ENCODE measurements around the gene CST9L. TPM values are rescaled to one million over a fixed set of nuclear protein-coding genes. Genes with fewer than 3 reads are reported as not detected.

Gene CST9L
- total and polyA plus RNA-seq, 4 donors = not detected

GRCh38 chr20:23584434-23585199 lies 16.3 kb upstream of the CST9L start (continued):
- TF ChIP-seq CTCF (IDR thresholded peaks at IDR 0.05; ENCODE audit: low read depth, low read length, missing input control) (no peak), RXRA (IDR thresholded peaks at IDR 0.05) (no peak), NR2F2 (IDR thresholded peaks at IDR 0.05) (no peak)

DNA sequence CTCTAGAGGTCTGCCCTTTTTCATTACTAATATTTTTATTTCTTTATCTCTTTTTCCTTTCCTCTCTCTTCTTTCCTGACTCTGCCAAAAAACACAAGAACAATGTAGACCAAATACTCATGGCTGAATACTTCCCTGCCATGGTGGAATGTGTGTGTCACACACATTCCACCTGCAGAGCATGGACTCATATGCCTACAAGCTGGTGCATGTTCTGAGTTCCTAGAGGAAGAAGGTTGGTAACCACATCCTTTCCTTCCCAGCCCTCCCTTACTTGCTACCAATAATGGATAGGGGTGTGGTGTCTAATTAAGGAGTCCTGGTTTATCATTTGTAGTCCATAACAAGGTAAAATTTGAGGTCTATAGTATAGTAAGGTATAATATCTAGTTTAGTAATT lies 15.2 kb upstream of the CST9L start:
- no peaks in the 10 kb centered on the region for H3K4me1 ChIP-seq (ENCODE audit: control insufficient read depth in 4 of 4, insufficient read depth in 4 of 4, low read length in 3 of 4)
- no peaks in the 10 kb centered on the region for H3K36me3 ChIP-seq (ENCODE audit: control insufficient read depth in 4 of 4, insufficient read depth in 3 of 4, low read depth in 1 of 4, low read length in 3 of 4)
- peaks cover 0 to 2% (median 0%) of the 10 kb centered on the region in 4 donors for H3K27me3 ChIP-seq (ENCODE audit: control insufficient read depth in 4 of 4, insufficient read depth in 4 of 4, low read length in 3 of 4)
- DNase-seq (ENCODE audit: low spot score) = no peak
- TF ChIP-seq GABPA (IDR thresholded peaks at IDR 0.05 in 1 of 2, conservative IDR thresholded peaks at IDR 0.05 in 1 of 2) (no peak), MAX (IDR thresholded peaks at IDR 0.05) (no peak), EGR1 (IDR thresholded peaks at IDR 0.05; ENCODE audit: low read depth in 2 of 2) (no peak), YY1 (IDR thresholded peaks at IDR 0.05) (no peak), FOXA2 (IDR thresholded peaks at IDR 0.05) (no peak), TAF1 (conservative IDR thresholded peaks at IDR 0.05) (no peak), ZBTB33 (IDR thresholded peaks at IDR 0.05) (no peak), SP1 (IDR thresholded peaks at IDR 0.05) (no peak), ATF3 (IDR thresholded peaks at IDR 0.05) (no peak), CTCF (IDR thresholded peaks at IDR 0.05; ENCODE audit: low read depth, low read length, missing input control) (no peak), RAD21 (IDR thresholded peaks at IDR 0.05) (no peak), NR2F2 (IDR thresholded peaks at IDR 0.05) (no peak), JUND (IDR thresholded peaks at IDR 0.05) (no peak), HNF4A (conservative IDR thresholded peaks at IDR 0.05) (no peak), FOXA1 (IDR thresholded peaks at IDR 0.05) (no peak), RXRA (IDR thresholded peaks at IDR 0.05) (no peak), HNF4G (IDR thresholded peaks at IDR 0.05) (no peak)
- TF ChIP-seq, protein P1, sequence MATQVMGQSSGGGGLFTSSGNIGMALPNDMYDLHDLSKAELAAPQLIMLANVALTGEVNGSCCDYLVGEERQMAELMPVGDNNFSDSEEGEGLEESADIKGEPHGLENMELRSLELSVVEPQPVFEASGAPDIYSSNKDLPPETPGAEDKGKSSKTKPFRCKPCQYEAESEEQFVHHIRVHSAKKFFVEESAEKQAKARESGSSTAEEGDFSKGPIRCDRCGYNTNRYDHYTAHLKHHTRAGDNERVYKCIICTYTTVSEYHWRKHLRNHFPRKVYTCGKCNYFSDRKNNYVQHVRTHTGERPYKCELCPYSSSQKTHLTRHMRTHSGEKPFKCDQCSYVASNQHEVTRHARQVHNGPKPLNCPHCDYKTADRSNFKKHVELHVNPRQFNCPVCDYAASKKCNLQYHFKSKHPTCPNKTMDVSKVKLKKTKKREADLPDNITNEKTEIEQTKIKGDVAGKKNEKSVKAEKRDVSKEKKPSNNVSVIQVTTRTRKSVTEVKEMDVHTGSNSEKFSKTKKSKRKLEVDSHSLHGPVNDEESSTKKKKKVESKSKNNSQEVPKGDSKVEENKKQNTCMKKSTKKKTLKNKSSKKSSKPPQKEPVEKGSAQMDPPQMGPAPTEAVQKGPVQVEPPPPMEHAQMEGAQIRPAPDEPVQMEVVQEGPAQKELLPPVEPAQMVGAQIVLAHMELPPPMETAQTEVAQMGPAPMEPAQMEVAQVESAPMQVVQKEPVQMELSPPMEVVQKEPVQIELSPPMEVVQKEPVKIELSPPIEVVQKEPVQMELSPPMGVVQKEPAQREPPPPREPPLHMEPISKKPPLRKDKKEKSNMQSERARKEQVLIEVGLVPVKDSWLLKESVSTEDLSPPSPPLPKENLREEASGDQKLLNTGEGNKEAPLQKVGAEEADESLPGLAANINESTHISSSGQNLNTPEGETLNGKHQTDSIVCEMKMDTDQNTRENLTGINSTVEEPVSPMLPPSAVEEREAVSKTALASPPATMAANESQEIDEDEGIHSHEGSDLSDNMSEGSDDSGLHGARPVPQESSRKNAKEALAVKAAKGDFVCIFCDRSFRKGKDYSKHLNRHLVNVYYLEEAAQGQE (IDR thresholded peaks at IDR 0.05) = no peak
- H3K9me3 ChIP-seq (ENCODE audit: control insufficient read depth in 4 of 4, low read length in 3 of 4) = no peaks in the 10 kb centered on the region
- no peak overlapping the region for H3K4me3 ChIP-seq (ENCODE audit: low read depth in 1 of 3, low read length in 3 of 3)
- no peak overlapping the region for H3K27ac ChIP-seq (ENCODE audit: low read depth in 1 of 2, low read length in 2 of 2)
- H3K9ac ChIP-seq (ENCODE audit: low read depth in 1 of 2, low read length in 2 of 2) = no peak overlapping the region

Data from liver (tissue), 9 donors.